GM21737 (cell line): ENCODE measurements around the gene THEMIS.
"Not testable (repeated sequence)": the region's sequence is repeated elsewhere in the genome, so short reads cannot be mapped to it uniquely, and the experiment has no call there.

Source experiments
- ATAC-seq: cut with Tn5 transposase; IDR thresholded peaks from one replicate; pipeline ENCODE4 v1.9.1; 2021; ENCODE audit warnings: mild to moderate bottlenecking, moderate library complexity; ENCODE audit not compliant: unreplicated experiment

THEMIS gene

DNA sequence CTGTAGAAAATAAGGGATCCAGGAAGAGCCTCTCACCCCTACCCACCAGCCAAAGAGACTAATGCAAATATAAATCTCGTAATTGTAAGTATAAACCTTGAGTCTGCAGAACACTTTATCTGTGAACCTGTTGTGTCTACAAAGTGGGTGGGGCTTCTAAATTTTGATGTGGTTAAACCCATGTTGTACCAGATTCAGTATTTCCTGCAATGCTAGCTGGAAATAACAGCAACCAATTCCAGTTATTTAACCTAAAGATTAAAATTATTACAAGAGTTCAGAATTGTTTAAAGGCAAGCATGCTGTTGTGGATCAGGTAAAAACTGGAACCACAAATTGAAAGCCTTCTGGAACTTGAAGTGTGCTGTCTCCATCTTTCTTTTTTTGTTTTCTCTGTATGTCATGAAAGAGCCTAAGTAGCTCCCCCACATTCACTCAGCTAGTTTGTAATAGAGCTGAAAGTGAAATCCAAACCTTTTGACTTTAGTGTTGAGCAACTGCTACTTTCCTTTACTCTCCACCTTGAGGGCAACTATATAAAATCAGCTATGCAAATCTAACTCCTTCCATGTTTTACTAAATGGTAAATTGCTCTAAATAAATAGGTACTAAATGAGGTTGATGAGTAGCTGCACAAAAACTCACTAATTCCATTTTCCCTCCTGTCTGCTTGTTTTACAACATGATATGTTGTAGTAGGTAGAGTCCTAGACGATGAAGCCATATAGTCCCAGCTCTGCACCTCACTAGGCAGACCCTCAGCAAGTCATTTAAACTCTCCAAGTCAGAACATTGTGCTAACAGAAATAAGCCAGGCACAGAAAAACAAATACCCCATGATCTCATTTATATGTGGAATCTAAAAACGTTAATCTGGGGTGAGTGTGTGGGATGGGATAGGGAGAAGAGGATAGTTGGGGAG, 17.9 kb upstream of the THEMIS start:
- ATAC-seq, result no peak

DNA sequence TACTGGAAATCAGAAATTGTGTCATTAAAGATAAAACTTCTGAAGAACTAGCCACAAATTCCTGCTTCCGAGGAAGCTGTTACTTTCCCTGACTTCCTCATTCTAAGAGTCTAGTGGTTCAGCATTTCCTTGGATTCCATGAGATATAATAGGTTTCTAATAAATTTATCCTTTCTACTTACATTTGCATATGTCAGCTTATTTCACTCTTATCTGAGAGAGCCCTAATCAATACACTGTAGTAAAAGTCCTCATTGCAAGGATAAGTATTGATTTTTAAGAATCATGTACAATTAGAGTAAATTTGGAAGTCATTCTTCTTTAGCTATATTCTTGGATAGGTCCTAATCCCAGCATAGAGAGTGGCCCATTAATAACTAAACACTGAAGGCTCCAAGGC, 16.9 kb upstream of the THEMIS start:
- ATAC-seq, result no peak

DNA sequence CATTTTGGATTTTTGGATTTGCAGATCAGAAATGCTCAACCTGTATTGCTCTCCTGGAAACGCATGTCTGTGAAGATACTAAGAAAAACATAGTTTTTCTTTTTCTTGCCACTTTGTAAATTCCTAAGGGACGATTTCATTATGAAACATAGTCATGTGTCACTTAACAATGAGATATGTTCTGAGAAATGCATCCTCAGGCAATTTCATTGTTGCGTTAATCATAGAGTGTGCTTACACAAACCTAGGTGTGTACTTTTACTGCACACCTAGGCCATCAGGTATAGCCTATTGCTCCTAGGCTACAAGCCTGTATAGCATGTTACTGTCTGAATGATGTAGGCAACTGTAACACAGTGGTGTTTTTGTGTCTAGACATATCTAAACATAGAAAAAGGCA, 13.4 kb upstream of the THEMIS start:
- no peak for ATAC-seq

DNA sequence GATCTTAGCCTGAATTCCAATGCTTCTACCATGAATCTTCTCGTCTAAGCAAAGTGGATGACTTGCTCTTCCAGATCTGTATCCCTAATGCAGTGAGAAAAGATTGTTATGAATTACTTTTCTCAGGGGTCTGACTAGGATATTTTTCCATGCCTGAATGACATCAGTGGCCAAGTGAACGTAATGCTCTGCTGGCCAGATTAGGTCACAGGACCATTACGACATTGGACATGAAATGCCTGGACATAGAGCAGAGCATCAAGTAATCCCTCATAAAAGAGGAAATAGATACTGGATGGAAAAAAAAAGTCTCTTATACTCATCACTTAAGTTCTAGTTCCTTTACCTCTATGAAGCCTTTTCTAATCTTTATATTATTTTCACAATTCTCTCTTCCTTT, 12.1 kb upstream of the THEMIS start:
- no peak for ATAC-seq

DNA sequence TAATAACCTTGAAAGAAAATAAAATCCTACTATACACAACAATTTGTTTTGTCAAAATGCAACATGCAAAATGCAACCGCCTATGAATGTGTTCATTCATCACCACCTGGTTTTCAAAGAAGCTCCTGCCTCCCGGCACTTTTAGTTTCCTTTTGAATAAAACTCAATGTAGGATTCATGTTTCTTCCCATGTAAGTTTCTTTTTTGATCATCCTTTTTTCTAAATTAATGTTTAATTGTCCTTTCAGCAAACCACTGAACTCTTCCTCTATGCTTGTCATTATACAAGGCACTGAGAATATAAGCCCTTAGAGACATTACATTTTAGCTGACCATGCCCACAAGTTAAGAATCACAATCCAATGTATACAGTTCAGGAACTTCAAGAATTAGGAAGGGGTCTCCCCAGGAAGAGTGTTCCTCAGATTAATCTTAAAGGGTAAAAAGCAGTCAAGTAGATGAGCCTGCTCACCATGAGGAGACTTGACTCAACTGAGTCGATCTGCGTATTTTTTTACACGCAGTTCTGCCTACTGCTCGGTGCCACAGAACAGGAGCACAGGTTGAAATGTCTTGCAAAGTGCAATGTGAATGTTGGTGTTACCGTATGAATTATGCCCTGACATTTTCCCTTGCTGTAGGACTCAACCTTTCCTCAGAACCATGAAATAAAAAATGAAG, 7.2 kb upstream of the THEMIS start:
- peak; percentile 82 for ATAC-seq

DNA sequence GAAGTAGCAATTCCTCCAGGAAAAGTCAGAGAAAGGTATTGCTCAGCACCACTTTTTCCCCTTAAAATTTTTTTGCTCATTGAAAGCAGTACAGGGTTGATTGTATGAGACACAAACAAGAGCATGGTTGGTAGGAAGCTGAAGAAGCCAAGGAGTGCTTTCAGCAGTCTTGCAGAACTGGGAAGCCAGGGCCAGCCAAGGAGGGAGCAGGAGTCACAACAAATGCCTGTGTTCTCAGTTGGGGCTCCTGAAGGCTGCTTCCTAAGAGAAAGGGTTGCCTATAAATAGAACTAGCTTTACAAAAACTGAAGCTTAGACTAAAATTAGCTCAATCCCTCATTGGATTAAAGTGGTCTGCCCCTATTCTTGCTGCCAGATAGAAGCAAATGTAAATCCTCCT, 3.3 kb upstream of the THEMIS start:
- ATAC-seq, result no peak

DNA sequence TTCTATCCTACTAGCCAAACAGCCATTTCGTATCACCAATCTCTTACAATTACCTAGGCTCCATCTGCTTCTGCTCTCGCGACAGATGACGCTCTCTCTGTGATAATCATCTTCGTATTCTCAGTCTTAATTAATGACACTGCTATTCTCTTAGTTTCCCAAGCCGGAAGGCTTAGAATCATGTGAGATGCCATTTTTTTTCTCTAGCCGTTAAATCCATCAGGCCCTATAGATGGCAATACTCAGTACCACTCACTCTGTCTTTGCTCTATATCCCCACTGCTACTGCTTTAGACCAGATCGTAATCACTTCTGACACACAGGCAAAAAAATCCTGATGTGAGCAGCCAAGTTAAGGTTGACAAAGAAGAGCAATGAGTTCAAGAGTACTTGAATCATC, 2.1 kb upstream of the THEMIS start:
- ATAC-seq, result no peak

DNA sequence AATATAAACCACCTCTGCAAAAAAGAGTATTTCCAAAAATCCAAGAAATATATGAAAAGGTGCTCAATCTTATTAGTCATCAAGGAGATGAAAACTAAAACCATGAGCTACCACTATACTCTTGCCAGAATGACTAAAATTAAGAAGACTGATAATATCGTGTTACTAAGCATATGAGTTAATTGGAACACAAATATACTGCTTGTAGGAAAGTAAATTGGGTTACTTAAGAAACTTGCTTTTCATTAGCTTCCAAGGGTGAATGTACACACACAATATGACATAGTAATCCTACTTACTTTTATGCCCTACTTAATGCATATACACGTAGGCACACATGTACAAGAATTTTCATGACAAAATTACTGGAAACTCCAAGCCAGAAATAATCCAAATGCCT, 3.4 kb downstream of the THEMIS start:
- no peak for ATAC-seq

DNA sequence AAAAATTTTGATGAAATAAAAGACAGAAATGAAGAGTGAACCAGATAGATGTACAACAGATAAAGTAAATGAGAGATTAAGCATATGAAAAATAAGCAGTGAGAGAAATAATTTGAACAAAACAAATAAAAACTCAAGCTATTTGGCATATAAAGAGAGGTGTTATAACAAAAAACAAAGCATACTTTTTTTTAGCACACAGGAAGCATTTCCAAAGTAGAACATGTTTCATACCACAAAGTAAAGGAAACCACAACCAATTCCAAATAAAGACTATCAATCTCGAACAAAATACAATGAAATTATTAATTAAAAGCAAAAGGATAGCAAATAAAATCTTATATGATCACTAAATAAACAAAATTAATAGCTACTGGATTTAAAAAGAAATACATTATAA, 6.8 kb downstream of the THEMIS start:
- no peak for ATAC-seq

DNA sequence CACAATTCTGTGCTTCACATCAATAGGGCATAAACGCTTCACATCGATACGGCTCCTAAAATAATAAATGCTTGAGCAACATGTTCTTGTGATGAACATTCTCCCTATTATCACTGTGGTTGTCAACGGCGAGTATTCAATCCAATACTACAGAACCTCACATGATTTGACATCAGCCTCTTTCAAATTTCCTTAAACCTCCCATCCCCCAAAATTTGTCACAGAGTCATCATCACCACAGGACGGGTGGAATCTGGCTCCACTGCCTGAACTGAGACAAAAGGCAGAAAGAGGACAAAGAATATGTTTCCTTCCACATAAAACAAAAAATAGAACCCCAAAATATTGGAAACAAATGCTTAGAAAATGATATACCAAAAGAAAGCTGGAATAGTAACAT, 7.3 kb downstream of the THEMIS start:
- ATAC-seq, result no peak

DNA sequence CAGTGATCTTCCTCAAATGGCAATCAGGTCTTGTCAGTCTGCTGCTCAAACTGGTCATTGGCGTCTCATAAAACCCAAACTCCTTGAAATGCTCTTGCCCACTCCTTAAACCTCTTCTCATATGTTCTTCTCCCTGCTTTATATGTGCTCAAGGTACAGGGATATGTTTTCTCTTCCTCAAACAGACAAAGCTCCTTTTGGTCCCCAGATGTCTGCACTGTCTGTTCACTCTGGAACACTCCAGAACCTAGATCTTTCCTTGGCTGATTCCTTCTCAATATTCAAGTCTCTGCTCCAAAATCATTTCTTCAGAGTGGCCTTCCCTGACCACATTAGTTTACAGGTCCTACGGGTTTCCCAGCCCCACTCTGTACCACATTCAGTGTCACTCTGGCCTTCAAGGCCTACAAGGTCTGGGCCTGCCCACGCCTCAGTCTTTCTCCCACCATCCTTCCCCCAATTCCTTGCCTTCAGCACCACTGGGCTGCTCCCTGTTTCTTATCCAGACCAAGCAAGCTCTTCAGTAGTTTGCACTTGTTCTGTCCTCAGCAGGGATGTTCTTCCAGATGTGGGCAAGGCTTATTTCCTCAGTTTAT, 9.0 kb downstream of the THEMIS start:
- ATAC-seq, result no peak

DNA sequence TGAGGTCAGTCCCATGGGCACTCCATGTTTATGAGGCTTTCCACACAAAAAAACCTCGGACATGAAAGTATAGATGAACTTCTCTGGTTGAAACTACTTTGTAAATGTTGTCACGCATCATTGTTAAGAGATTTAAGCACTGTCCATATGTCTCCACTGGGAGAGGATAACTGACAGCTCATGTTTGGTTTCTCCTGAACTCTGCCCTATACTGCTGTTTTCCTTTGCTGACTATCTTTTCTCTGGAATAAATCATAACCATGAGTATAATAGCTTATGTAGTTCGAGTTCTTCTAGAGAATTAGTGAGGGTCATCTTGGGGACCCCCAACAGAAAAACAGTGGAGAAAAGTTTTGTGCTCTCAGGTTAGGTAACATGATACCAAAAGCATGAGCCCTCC, 14.3 kb downstream of the THEMIS start:
- ATAC-seq, result no peak

DNA sequence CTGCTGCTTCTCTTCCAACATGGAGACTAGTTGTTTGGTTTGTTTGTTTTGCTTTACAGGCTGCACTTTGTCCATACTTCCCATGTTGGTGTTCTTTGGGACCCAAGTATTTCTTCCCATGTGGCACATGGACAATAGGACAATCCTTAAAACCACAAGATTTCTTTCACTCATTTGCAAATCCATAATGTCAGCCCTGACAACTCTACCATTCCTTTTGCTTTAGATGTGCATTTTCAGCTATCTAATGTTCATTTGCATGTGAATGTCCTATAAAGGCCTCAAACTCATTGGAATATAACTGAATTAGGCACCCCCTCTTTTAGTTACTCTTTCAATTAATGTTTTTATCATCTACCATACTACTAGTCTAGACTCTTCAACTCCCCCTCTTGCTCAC, 16.7 kb downstream of the THEMIS start:
- no peak for ATAC-seq

DNA sequence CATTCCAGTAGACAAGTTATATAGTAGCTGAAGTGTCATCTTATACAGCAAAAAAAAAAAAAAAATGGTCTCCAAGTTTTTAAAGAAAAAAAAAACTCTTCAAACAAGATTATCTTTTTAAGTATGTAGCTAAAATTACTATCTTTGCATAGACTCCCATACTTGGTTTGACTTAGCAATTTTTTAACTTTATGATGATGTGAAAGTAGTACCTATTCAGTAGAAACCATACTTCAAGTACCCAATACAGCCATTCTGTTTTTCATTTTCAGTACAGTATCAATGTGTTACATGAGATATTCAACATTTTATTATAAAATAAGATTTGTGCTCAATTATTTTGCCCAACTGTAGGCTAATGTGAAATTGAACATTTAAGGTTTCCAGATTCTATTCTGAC, 18.9 kb downstream of the THEMIS start:
- ATAC-seq, result not testable (repeated sequence)

DNA sequence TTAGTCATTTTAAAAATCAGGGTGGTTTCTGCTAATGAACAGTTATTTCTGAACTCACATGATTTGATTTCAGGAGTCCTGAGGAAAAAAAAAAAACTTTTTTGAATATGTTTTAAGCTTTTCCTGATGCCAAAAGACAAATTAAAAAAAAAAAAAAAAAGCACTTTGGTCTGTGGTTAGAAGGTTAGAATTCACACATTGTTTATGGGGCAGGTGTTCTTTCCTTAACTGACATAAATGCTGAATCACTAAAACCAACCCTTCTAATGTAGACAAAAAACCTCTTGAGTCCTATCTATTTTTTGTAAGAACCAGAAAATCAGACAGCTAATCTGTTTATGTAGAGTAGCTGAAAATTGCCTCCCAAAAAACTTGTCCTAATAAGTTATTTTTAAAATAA, 20.4 kb downstream of the THEMIS start:
- no peak for ATAC-seq

DNA sequence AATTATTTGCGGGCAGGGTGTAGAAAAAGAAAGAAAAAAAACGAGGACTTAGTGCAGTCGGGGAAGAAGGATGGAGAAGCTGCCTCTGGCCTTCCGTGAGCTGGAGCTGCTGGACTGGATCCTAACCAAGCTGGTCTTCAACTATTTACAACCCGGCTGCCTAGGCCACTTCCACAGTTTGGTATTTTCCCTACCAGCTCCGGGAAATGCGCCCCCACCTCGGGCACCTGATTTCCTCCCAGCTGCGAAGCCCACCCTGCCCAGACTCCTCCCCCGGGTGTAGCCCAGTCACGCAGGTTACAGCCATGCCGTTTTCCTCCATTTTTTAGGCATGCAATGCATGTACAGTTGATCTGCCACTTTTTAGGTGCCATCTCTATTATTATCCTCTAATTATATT, 21.2 kb downstream of the THEMIS start:
- no peak for ATAC-seq

DNA sequence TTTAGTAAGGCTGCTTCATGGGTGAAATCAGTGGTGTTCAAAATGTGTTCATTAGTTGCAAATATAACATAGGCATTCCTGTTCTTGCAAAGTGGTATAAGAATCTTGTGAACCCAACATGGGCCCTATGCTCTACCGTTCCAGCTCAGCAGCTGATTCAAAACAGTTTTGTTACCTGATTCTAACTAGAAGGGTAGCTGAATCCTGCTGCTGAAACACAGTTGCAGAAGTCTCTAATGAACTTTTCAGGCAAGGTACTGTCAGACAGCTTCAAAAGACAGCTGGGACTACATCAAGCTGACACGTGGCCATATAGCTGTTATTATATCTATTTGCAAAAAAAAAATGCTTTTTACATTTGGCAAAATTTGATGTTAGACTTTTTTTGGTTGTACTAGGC, 22.7 kb downstream of the THEMIS start:
- no peak for ATAC-seq

DNA sequence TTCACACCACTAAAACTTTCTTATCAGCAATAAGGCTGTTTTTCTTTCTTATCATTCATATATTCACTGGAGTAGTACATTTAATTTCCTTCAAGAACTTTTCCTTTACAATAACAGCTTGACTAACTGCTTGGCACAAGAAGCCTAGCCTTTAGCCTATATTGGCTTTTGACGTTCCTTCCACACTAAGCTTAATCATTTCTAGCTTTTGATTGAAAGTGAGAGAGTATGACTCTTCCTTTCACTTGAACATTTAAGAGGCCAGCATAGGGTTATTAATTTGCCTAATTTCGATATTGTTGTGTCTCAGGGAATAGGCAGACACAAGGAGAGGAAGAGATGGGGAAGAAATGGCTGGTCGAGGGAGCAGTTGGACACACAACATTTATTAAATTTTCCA, 23.6 kb downstream of the THEMIS start:
- peak; percentile 65 for ATAC-seq

DNA sequence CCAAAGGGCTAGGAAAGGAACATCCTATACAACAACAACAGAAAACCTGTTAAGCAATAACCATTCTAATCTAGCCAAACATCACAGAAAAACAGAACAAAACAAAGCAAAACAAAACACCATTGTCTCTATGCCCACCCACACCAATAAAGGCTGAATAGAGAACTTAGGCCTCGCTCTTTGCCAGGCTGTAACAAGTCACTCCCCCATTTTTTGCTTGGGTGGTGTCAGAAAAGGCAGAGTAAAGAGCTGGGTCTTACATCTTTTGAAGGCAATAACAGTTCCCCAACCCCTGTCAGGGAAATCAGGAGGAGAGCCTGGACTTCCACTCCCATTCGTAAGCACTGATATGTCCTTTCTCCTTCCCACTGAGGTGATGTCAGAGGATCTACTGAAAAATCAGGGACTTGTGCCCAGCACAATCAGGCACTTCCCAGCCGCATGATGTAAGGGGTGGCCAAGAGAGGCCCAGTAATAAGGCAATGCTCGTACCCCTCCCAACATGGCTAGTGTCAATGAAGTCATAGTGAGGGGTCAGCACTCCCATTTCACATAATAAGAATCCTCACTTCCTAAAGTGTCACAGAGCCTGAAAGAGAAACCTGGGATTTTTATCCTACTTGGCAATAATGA, 31.0 kb downstream of the THEMIS start:
- ATAC-seq, result no peak

DNA sequence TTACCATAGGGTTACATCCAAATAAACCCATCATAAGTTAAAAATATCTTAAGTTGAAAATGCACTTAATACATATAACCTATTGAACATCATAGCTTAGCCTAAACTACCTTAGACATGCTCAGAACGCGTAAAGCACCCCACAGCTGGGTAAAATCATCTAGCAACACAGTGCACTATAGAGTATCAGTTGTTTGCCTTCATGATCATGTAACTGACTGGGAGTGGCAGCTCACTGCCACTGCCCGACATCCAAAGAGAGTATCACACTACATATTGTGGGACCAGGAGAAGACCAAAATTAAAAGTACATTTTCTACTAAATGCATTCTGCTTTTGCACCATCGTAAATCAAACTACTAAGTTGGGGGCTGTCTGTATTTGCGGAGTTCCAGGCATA, 31.7 kb downstream of the THEMIS start:
- no peak for ATAC-seq

DNA sequence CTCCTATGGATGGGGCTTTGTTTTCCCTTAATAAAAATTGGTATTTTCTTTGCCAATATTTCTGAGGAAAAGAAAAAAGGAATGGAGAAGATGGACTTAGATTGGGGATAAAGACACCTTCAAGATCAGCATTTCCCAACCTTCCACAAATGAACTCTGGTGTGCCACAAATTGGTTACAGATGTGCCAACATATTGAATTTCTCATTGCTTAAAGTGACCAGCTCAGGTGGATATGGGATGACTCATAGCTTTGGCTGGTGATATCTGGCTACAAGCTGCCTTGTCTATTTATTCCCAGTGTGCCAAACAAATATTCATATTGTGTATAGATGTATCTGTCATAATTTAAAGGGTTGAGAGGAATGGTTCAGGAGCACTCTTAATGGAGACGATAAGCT, 32.5 kb downstream of the THEMIS start:
- no peak for ATAC-seq

DNA sequence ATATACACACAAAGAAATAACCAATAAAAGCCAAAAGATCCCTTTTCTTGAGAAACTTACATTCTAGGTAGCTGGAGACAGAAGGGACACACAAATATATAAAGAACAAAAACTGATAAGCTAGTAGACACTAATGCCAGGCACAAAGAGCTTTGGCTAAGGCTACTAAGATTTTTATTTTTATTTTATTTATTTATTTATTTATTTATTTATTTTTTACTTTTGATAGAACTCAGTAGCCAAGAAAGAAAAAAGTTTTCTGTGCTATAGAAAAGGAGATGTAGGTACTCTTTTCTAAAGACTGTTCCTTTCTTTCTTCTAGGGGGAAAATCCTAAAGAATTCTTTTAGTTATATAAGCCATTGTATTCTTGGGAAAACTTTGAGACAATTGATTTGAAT, 34.1 kb downstream of the THEMIS start:
- ATAC-seq, result no peak
